Right renal pelvis (tissue), 4 donors: ENCODE results near the gene DNAH17. TPM values are rescaled to one million over a fixed set of nuclear protein-coding genes. Genes with fewer than 3 reads are reported as not detected.

Source experiments
- DNase-seq, 4 donors: peaks; one replicate each; pipeline ENCODE4 v3.0.0-alpha.2; 2013; ENCODE audit warnings: low read depth in 4 of 4, low spot score in 3 of 4, missing footprints in 1 of 4
- polyA plus RNA-seq, 4 donors: library from polyadenylated mRNA; unstranded; fragments of 120-200 nt; gene quantifications; one replicate each; pipeline ENCODE4 v1.2.1, GENCODE V29; 2013; ENCODE audit not compliant: insufficient read length in 4 of 4

The DNAH17 gene
- polyA plus RNA-seq, 4 donors, result 1.8 to 2.3 (median 1.9) TPM

DNA sequence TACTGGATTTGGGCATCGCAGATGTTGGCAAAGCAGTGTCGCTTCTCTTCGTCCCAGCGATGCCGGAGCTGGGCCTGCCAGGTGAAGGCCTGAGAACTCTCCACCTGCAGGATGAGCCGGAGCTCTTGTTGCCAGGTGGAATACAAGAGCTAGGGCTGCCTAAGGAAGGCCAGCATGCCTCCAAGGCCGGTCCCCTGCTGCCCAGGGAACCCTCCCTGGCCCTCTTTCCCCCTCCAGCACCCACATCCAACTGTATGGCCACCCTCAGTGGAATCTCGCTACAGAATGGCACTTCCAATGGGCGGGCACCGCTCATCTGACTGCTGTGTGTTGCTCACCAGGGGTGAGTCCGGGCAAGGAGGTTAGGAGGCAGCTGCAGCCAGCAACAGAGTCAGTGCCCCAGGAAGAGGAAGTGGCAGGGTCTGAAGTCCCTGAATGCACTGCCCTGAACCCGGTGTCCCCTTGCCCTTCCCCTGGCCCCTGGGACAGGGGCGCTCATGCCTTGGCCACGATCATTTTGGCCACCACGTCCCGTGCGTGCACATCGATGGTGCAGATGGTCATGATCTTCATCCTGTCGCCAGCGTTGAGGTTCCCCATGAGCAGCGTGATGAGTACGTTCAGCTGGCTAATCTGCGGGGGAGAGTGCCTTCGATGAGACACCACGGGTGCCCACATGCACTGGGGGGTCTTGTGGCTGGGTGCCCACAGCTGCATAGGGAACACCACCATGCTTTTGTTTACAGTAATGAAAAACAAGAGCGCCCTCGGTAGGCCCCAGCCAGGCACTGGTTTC, 75.8 kb downstream of the DNAH17 start:
- DNase-seq, result no peak

DNA sequence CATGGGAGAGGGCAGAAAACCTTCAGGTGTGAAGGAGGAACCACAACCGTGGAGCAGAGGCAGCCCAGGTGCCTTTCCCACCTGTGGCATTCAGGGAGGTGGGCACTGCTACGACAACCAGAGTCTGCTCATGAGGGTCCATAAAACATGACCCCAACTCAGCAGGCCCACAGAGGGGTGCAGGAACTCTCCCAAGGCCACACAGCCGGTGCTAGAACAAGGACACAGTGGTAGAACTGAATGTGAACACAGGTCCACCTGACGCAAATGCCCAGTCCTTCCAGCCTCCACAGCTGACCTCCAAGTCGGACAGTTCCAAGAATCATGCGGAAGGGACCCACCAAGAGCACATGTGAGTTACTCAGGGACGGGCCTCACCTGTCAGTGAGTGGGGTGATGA, 76.4 kb downstream of the DNAH17 start:
- DNase-seq, result no peak

DNA sequence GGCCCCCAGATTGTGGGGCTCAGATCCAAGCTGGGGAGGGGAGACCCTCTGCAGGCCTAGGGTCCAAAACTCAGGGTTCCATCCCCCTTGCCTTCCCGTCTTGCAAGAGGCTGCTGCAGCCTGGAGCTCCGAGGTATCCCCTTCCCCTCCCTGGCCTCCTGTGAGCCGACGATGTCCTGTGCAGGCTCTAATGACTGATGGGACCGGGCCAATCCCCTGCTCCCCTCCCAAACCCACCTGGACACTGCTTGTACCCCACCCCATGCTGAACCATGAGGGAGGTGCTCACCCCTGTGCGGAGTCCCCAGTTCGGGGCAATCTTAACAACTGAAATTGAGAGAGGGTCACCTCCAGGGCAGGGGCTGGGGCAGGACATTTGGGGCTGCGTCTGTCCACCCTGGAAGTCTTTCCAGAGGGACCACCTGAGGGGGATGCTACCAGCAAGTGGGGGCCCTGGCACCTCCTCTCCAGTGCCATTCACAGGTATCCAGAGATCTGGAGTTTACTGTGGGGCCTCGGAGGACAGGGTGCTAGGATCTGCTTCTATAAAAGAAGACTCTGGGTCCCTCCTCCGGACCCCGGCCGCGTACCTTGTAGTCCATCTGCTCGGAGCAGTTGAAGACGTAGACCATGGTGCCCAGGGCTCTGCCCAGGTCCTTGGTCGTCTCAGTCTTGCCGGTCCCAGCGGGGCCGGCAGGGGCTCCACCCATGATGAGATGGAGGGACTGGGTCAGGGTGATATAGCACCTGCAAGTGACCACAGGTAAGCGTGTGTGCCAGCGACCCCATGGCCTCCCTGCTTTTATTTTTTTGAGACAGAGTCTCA, 77.3 kb downstream of the DNAH17 start:
- DNase-seq, result no peak

DNA sequence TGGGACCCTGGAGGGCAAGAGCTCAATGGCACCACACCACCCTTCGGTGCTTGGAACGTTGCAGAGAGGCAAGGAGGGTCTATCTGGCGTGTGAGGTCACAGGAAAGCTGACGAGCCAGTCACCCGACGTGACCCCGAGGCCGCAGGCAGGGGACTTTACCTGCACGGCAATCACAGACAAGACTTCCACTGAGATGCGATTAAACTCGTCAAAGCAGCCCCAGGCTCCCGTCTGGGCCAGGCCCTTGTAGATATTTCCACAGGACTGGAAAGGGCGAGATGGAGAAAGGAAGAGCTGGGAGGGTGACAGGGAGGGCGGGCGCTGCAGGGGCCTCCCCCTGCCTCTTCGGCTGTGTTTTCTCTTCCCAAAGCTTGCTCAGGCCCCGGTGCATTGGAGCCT, 78.3 kb downstream of the DNAH17 start:
- no peak for DNase-seq

DNA sequence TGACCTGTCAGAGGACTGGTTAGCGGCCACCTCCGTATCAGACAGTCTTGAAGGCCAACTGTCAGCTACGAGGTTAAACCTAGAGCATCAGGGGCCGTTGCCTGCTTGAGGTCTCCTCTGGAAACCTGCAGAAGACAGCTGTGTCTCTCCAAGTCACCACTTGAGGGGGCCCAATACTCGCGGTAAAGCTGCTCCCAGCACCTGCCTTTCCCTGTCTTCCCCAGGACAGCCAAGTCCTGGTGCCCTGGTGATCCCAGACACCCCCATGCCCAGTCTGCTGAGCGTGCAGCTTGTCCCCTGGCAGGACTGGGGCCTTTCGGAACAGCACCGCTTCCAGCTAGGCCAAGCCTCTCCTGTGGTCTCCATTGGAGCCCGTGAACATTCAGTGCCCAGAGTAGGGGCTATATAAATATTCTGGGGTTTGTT, 80.1 kb downstream of the DNAH17 start:
- peak; percentile 28 to 51 (median 50) for DNase-seq

DNA sequence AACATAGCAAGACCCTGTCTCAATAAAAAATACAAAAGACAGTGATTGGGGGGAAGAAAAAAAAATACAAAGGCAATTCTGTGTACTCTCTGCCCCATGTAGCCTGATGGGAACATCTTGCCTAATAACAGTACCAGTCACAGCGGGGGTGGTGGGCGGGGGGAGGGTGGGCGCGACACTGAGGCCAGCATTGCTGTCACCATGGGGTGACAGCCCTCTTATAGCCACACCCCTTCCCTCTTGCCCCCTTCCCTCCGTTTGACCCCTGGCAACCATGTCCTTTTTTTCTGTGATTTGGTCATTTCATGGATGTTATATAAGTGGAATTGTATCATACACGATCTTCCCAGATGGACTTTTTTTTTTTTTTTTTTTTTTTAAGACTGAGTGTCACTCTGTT, 80.9 kb downstream of the DNAH17 start:
- no peak for DNase-seq

DNA sequence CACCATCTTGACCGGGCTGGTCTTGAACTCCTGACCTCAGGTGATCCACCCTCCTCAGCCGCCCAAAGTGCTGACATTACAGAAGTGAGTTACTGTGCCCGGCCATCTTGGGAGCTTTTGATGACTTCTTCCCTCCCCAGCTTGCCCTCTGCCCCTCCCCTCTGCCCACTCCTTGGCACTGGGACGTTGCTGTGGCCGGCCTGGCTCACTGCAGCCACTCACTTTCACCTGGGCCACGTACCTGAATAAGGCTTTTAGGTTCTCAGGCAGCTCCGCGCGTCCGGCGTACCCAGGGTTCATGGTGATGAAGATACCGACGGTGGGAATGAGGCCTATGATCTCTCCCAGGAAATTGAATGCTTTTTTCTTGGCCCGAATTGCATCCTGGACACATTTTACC, 81.6 kb downstream of the DNAH17 start:
- DNase-seq, result no peak

DNA sequence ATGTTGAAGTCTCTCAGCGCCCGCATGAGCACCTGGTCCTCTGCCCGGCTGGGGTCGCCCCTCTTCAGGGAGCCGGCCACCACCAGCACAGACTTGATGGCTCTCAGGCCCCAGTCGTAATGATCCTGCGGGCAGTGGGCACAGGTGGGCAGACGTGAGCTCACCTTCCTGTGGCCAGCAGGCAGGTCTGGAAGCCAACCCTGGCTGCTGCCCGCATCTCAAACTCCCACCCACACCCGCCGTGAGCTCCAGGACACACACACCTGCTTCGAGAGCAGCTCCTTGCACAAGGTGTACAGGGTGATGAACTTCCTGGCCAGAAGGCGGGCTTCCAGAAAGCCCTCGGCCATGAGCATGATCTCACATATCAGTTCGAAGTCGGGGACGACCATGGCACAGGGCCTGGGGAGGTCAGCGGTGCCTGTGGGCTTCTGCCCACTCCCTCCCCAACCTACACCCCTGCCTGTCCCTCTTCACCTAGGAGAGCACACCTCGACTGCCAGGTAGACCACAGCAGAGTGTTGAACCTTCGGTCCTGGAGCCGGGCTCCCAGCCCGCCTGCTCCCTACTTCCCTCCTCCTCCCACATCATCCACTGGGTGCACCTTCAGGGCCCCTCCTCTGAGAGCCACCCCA, 82.4 kb downstream of the DNAH17 start:
- DNase-seq, result no peak

DNA sequence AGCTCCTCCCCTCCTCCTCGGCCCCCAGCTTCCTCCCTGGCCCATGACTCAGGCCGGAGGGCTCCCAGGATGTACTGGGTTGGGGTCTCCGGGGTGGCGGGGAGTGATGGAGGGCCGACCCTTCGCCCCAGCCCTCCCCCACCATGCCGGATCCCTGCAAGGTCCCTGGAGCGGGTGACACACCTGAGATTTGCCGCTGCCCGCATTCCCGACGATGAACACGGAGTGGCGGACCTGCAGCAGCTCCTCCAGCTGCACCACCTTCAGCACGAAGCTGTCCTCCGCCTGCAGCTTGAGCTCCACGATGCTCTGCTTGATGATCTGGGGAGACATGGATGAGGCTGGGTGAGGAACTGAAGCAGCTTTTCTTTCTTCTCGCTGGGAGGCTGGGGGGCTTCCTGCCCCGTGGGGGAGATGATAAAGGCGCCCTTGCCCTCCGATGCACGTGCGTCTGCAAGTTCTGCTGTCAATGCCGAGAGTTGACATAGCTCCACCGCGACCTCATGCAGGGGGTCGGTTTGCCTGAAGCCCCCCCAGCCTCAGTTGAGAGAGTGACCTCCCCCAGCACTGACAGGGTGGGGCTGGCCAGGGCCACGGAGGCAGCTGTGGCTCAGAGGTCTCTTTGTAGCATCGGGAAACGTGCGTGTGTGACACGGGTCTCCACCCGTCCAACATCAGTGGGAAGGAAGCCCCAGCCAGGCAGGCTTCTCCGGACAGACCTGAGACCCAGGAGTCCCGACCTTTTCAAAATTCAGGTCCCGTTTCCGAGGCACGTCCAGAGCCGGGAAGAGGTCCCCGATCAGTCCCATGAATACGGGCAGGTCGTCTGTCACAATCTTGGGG, 83.1 kb downstream of the DNAH17 start:
- no peak for DNase-seq

DNA sequence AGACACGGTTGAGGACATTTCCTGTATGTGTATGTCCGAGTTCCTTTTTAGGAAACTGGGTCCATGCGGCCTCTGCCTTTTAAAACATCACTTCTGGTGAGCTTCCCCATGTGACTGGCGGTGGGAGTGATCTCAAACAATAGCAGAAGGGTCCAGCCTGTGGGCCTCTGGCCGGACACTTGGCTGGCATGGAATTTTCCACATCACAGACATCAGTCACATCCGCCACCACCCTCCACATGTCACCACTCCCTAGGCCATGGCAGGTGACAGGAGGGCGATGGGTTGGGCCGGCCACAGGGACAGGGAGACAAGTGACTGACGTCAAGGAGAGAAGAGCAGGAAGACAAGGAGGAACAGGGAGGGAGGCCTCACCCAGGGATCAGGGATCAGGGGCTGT, 83.7 kb downstream of the DNAH17 start:
- no peak for DNase-seq

DNA sequence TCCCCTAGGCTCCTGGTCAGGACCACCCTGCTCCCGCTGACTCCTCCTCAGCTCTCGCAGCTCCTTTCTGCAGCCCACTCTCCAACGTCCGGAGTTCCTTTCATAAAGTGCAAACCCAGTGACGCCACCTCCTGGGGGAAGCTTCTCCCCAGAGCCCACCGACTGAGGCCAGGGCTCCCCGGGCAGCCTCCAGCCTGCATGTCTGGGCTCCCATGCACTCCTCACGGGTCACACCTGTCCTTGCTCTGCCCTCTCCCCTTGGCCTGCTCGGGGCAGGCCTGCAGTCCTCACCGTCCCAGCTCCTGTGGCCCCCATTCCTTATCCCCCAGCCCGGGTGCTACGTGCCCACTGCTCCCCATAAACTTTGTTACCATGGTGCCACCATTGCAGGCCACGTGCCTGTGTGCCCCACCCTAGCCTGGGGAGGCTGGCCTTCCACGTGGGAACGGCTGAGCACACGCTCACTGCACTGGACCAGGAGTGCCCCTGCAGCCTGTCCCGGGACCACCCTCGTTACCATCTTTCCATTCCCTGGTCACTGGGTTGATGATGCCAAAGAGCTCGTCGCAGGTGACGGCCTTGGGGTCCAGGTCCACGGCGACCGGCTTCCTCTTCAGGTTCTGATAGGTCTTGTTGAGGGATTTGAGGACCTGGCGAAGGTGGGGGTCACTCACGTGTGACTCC, 84.9 kb downstream of the DNAH17 start:
- DNase-seq, result no peak

DNA sequence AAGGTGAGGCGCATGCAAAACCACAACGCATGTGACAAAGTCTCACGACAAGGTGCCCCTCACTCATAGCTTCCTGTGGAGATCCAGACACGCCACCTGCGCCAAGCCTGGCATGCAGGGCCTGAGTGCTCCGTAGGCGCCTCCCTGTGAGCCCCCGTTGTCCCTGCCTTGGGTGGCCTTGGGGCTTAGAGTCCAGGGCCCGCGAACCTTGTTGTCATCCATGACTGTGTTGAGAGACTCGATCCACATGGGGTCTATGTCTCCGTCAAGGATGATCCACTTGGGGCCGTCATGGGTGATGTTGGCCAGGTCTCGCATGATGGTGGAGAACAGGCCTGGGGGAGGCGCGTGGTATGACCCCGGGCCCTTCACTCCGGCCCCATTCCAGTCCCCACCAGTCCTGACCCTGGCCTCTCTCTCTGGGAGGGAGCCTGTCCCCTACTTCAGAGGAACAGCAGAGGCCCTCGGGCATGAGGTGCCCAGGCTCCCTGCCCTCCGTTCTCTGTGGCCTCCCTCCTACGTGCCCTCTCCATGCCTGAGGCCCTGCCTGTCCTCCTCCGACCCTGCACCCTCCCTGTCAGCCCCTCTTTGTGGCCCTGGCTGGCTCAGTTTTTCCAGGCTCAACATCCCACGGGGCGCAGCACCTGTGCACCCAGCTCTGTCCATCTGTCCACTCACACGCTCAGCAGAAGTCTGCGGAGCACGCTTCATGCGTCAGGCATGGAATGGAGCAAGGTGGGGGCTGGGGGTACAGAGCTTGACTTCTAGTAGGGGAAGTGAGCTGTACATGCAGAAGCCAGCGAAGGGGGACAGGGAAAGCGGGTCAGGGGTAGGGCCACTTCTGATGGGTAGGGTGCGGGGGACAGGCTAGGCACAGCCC, 85.7 kb downstream of the DNAH17 start:
- no peak for DNase-seq

DNA sequence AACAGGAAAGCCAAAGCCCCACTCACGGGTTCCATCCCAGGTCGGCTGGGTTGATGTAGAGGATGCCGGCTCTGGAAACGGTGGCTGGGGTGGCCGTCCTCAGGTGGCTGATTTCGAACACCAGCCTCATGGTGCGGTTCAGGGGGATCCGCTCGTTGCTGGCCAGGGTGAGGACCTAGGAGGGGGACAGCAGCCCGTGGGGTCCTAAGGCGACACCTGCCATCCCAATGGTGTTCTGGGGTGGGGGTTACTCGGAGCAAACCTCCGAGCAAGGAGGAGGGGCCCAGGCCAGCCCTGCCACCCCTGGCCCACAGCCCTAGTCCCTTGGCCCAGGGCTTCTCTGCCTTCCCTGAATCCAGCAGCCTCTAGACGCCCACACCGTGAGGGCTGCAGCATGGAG, 86.5 kb downstream of the DNAH17 start:
- no peak for DNase-seq

DNA sequence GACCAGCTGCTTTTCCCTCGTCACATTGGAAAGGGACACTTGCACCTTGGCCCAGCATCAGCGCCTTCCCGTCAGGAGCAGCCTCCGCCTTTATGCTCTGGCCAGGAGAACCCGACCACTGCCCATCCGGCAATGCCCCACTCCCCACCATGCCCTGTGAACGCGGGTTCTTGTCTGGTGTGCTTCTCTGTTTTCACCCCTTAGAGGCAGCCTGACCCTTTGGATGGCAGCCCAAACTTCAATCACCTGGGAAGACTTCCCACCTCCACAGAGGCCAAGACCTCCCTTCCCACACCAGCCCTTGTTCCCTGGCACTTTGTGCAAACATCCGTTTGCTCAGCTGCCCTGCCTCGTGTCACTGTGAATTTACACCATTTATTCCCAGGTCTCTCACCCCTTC, 87.0 kb downstream of the DNAH17 start:
- no peak for DNase-seq

DNA sequence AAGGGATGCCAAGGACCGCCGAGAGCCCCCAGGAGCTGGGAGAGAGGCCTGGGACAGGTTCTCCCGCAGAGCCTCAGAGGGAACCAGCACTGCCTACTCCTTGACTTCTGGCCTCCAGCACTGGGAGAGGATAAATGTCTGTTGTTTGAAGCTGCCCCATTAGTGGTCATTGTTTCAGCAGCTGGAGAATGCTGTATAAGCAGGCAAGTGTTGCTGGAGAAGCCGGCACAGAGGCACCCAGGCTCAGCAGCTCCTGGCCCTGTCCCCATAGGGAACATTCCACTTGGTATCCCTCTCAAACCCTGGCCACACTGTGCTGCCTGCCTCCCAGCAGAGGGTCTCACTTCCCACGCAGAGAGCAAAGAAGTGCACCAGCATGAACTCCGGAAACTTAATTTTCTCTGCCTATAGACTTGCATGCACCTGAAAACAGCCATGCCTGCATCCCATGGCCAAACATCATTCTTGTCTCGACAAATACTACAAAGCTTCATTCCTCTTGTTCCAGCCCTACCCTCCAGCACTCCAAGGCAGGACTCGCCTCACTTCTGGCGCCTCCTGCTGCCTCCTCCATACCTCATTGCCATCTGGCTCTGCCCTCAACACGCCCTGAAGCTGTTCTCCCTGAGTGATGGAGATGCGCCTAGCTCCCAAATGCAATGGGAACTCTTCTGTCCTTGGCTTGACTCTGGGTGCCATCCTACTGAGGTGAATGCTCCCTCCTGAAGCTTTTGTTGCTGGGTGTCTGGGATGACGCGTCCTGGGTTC, 88.1 kb downstream of the DNAH17 start:
- DNase-seq, result no peak

DNA sequence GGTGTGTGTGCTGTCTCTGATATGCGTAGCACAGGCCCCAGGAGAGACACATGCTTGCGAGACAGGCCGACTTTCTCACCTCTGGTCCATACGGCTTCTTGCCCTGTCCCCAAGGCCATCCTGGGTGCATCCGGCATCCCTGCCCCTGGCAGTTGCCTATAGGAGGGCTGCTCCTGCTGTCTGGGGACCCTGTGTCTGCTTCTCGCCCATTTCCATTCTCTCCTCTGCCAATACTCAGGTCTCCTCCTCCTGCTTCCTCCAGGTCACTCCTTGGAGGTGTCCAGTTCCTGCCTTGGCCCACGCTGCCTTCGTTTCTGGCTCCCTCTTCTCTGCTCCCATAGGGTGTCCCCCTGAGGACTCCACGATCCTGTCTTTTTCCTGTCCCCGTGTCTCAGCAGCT, 89.0 kb downstream of the DNAH17 start:
- no peak for DNase-seq

DNA sequence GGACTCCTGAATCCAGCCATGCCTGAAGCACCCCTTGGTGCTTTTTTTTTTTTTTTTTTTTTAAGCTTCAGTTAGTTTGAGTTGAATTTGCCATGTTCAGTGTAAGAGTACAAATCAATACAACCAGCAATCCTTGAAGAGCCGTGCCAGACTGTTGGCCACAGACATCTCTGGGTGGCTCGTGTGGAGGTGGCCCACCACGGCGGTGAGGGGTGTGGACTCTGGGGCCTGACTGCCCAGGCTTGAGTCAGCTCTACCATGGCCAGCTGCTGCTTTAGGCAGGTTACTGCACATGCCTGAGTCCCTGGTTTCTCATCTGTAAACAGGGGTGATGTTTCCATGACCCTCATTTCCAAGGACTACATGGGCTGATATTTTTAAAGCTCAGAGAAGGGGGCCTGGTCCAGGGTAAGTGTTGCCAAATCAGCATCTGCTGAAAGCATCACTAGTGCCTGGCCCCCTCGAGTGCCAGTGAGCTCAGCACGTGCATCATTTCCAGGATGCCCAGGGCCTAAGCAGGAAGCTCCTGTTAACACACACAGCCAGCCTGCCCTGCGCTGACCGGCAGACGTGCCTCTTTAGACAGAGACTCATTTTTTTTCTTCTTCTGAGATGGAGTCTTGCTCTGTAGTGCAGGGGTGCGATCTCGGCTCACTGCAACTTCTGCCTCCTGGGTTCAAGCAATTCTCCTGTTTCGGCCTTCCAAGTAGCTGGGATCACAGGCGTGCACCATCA, 90.1 kb downstream of the DNAH17 start:
- DNase-seq, result no peak
